AG04449 (cell line): ENCODE measurements around the gene SRPK1.

Experiments used
- CTCF ChIA-PET: fragments of 350-600 bp; formaldehyde crosslinking; extraction: SDS; loops from one replicate; lab custom pipeline; 2021; ENCODE audit warnings: antibody characterized with exemption; lab: Yijun Ruan, JAX
- POLR2A ChIA-PET: fragments of 400-600, 350-600 bp; formaldehyde crosslinking; extraction: SDS; loops from one replicate; lab custom pipeline; 2020; ENCODE audit warnings: antibody characterized with exemption, inconsistent platforms; lab: Yijun Ruan, JAX
- DNase-seq: peaks from one replicate; pipeline ENCODE4 v3.0.0-alpha.2; 2010; ENCODE audit warnings: low read depth, low spot score
- H3K4me3 ChIP-seq: 2 replicates; pipeline ENCODE4 v1.5.1; 2011; ENCODE audit warnings: low read depth, mild to moderate bottlenecking, control low read depth, low read length
- CTCF ChIP-seq: IDR thresholded peaks from one replicate; pipeline ENCODE4 v1.5.1; 2011; ENCODE audit warnings: mild to moderate bottlenecking, moderate library complexity, low read length, control low read depth, inconsistent platforms; ENCODE audit not compliant: insufficient read depth; ENCODE audit errors: missing control alignments

The SRPK1 gene

GRCh38 chr6:35790683-35791082 lies 130.2 kb downstream of the SRPK1 start:
- no peak overlapping the region for H3K4me3 ChIP-seq
- no peak for DNase-seq
- CTCF ChIA-PET: interaction anchor here (4.0 kb wide), 1 partner anchor 53 kb away, joined by 18 read pairs; the partner anchor contains the start of gene ARMC12
- no peak for TF ChIP-seq CTCF
- POLR2A ChIA-PET: no interaction called here

- CTCF ChIA-PET: interaction anchor here (0.9 to 4.4 kb wide), 4 partner anchors 9 to 241 kb away, joined by 3 to 33 read pairs (median 10); partner anchors contain the start of genes ARMC12 and CLPS
- POLR2A ChIA-PET: interaction anchor here (1.4 kb wide), 1 partner anchor 10 kb away, joined by 6 read pairs; no protein-coding TSS in a partner anchor
- no peak overlapping the region for H3K4me3 ChIP-seq
- no peak for TF ChIP-seq CTCF
- DNase-seq: no peak
Measured at GRCh38 chr6:35788423-35788982, 132.4 kb downstream of the SRPK1 start.

- CTCF ChIA-PET: interaction anchor here (4.0 to 4.4 kb wide), 2 partner anchors 10 to 50 kb away, joined by 18 to 33 read pairs; partner anchors contain the start of genes ARMC12 and CLPS
- POLR2A ChIA-PET: interaction anchor here (1.4 kb wide), 1 partner anchor 11 kb away, joined by 6 read pairs; no protein-coding TSS in a partner anchor
- no peak for TF ChIP-seq CTCF
- no peak for DNase-seq
- no peak overlapping the region for H3K4me3 ChIP-seq
Measured at GRCh38 chr6:35787266-35788218, 133.4 kb downstream of the SRPK1 start.

- ChIA-PET POLR2A (no interaction called here), CTCF (interaction anchor here (0.6 to 4.4 kb wide), 2 partner anchors 11 to 46 kb away, joined by 3 to 33 read pairs; partner anchors contain the start of gene CLPS)
- no peak overlapping the region for H3K4me3 ChIP-seq
- DNase-seq: no peak
- TF ChIP-seq CTCF: no peak
Measured at GRCh38 chr6:35786810-35787209, 134.1 kb downstream of the SRPK1 start.

GRCh38 chr6:35786272-35786671 lies 134.6 kb downstream of the SRPK1 start:
- H3K4me3 ChIP-seq: no peak overlapping the region
- POLR2A ChIA-PET: no interaction called here
- no peak for TF ChIP-seq CTCF
- DNase-seq: no peak
- CTCF ChIA-PET: interaction anchor here (0.6 to 4.4 kb wide), 3 partner anchors 11 to 263 kb away, joined by 3 to 33 read pairs (median 3); partner anchors contain the start of gene CLPS
